H1 (cell line): Measurements from ENCODE around the gene DCTN1. TPM values are rescaled to one million over a fixed set of nuclear protein-coding genes. Genes with fewer than 3 reads are reported as not detected.

Source experiments
- CTCF ChIA-PET: fragments of 300-600 bp; sonication (Branson Sonifier 250); formaldehyde crosslinking; loops from one replicate; lab custom pipeline; 2021; ENCODE audit not compliant: partially characterized antibody; lab: Charles Lee
- POLR2A ChIA-PET: fragments of 300-600 bp; sonication (Branson Sonifier 250); formaldehyde crosslinking; loops from one replicate; lab custom pipeline; 2021; ENCODE audit warnings: inconsistent platforms; ENCODE audit not compliant: partially characterized antibody; lab: Charles Lee
- DNase-seq, 2 experiments: peaks; one replicate each; pipeline versions ENCODE4 v3.0.0 to v3.0.0-alpha.2; 2010 to 2022; ENCODE audit warnings: low spot score in 2 of 2, low read depth in 1 of 2, mixed read lengths in 1 of 2
- FAIRE-seq: peaks from 2 replicates; lab custom pipeline; 2011; peaks lifted over from hg19 to GRCh38; lab: Jason Lieb, UNC
- H2AFZ ChIP-seq: 2 replicates; pipeline ENCODE4 v1.8.1; 2012; ENCODE audit warnings: low read length, inconsistent platforms
- H2AK5ac ChIP-seq: 2 replicates; pipeline ENCODE4 v1.6.1; 2013; ENCODE audit warnings: low read depth, low read length
- H2BK120ac ChIP-seq: replicated peaks from 2 replicates; pipeline ENCODE3; 2013; ENCODE audit warnings: low read depth, low read length, inconsistent platforms
- H2BK12ac ChIP-seq: 2 replicates; pipeline ENCODE4 v1.6.1; 2013; ENCODE audit warnings: low read depth, low read length
- H2BK15ac ChIP-seq: 2 replicates; pipeline ENCODE4 v1.6.1; 2013; ENCODE audit warnings: low read length
- H2BK20ac ChIP-seq: 2 replicates; pipeline ENCODE4 v1.6.1; 2013; ENCODE audit warnings: low read length
- H2BK5ac ChIP-seq: 2 replicates; pipeline ENCODE4 v1.6.1; 2013; ENCODE audit warnings: low read depth, low read length
- H3K14ac ChIP-seq: 2 replicates; pipeline ENCODE4 v1.6.1; 2013; ENCODE audit warnings: inconsistent platforms; ENCODE audit not compliant: insufficient read length
- H3K18ac ChIP-seq: 2 replicates; pipeline ENCODE4 v1.6.1; 2013; ENCODE audit warnings: low read length; ENCODE audit errors: extremely low read depth
- H3K23ac ChIP-seq: 2 replicates; pipeline ENCODE4 v1.6.1; 2013; ENCODE audit warnings: inconsistent platforms; ENCODE audit not compliant: insufficient read length
- H3K23me2 ChIP-seq: 2 replicates; pipeline ENCODE4 v1.6.1; 2013; ENCODE audit warnings: low read depth, low read length
- H3K27ac ChIP-seq: 2 replicates; pipeline ENCODE4 v1.6.1; 2011; ENCODE audit warnings: low read depth, low read length, inconsistent platforms
- H3K27me3 ChIP-seq, 4 experiments: replicated peaks in 1 of 4; 1 replicate in 1 of 4; 2 replicates in 3 of 4; pipeline versions ENCODE4 v1.6.1 to v1.8.1; 2011 to 2013; ENCODE audit warnings: low read length in 3 of 4, mild to moderate bottlenecking in 3 of 4, inconsistent platforms in 2 of 4, mixed read lengths in 2 of 4, moderate library complexity in 1 of 4; ENCODE audit not compliant: control insufficient read depth in 3 of 4, insufficient read depth in 3 of 4; ENCODE audit errors: extremely low read depth in 1 of 4
- H3K36me3 ChIP-seq, 4 experiments: 2 replicates each; pipeline versions ENCODE4 v1.6.1 to v1.8.1; 2011 to 2013; ENCODE audit warnings: mild to moderate bottlenecking in 4 of 4, low read length in 3 of 4, moderate library complexity in 2 of 4, control low read depth in 1 of 4, inconsistent platforms in 1 of 4; ENCODE audit not compliant: insufficient read depth in 4 of 4, control insufficient read depth in 2 of 4
- H3K4ac ChIP-seq: replicated peaks from 2 replicates; pipeline ENCODE3; 2013; ENCODE audit warnings: low read length, low read depth, mixed read lengths, inconsistent platforms; ENCODE audit not compliant: insufficient read length
- H3K4me1 ChIP-seq, 4 experiments: replicated peaks in 1 of 4; 1 replicate in 1 of 4; 2 replicates in 3 of 4; pipeline versions ENCODE4 v1.6.1 to v1.8.1; 2011 to 2013; ENCODE audit warnings: low read length in 3 of 4, inconsistent platforms in 2 of 4, mixed read lengths in 1 of 4; ENCODE audit not compliant: insufficient read depth in 4 of 4, control insufficient read depth in 3 of 4
- H3K4me2 ChIP-seq, 2 experiments: 2 replicates each; pipeline versions ENCODE4 v1.6.1 to v1.8.1; 2011 to 2013; ENCODE audit warnings: low read depth in 2 of 2, low read length in 2 of 2, control low read depth in 1 of 2, inconsistent platforms in 1 of 2, mild to moderate bottlenecking in 1 of 2; ENCODE audit not compliant: insufficient read depth in 1 of 2
- H3K4me3 ChIP-seq, 4 experiments: fragments of 200-600, 300-600 bp in 1 of 4; sonication (generic), shearing (Covaris generic), sonication (Bioruptor Twin) in 1 of 4; 2 replicates each; pipeline versions ENCODE4 v1.5.1 to v1.8.1; 2011 to 2016; ENCODE audit warnings: low read length in 4 of 4, low read depth in 3 of 4, control low read depth in 2 of 4, inconsistent platforms in 2 of 4, mild to moderate bottlenecking in 2 of 4, mixed read lengths in 1 of 4, moderate library complexity in 1 of 4; ENCODE audit not compliant: insufficient read depth in 2 of 4; ENCODE audit errors: extremely low read depth in 1 of 4
- H3K56ac ChIP-seq: replicated peaks from 2 replicates; pipeline ENCODE3; 2013; ENCODE audit warnings: low read depth, mild to moderate bottlenecking, mixed read lengths, low read length, inconsistent platforms; ENCODE audit not compliant: insufficient read length
- H3K79me1 ChIP-seq: 2 replicates; pipeline ENCODE4 v1.6.1; 2013; ENCODE audit warnings: low read depth, low read length, control low read depth
- H3K79me2 ChIP-seq, 2 experiments: 2 replicates each; pipeline versions ENCODE4 v1.6.1 to v1.8.1; 2012 to 2013; ENCODE audit warnings: low read length in 2 of 2, mild to moderate bottlenecking in 2 of 2, inconsistent platforms in 1 of 2; ENCODE audit not compliant: insufficient read depth in 2 of 2, control insufficient read depth in 1 of 2
- H3K9ac ChIP-seq, 4 experiments: replicated peaks in 1 of 4; 1 replicate in 1 of 4; 2 replicates in 3 of 4; pipeline versions ENCODE4 v1.6.1 to v1.8.1; 2011 to 2013; ENCODE audit warnings: low read depth in 3 of 4, low read length in 3 of 4, control low read depth in 2 of 4, mild to moderate bottlenecking in 2 of 4, moderate library complexity in 2 of 4, inconsistent platforms in 1 of 4; ENCODE audit errors: extremely low read depth in 1 of 4
- H3K9me3 ChIP-seq, 2 experiments: 2 replicates each; pipeline versions ENCODE4 v1.6.1 to v1.8.1; 2012 to 2013; ENCODE audit warnings: mild to moderate bottlenecking in 2 of 2, moderate library complexity in 2 of 2, control low read depth in 1 of 2, inconsistent platforms in 1 of 2, low read depth in 1 of 2, low read length in 1 of 2, mixed read lengths in 1 of 2; ENCODE audit not compliant: insufficient read depth in 2 of 2
- H4K20me1 ChIP-seq, 2 experiments: replicated peaks in 1 of 2; 2 replicates each; pipeline versions ENCODE3 to v1.8.1; 2011 to 2013; ENCODE audit warnings: inconsistent platforms in 2 of 2, low read length in 2 of 2, mild to moderate bottlenecking in 1 of 2; ENCODE audit not compliant: insufficient read depth in 2 of 2, control insufficient read depth in 1 of 2
- H4K5ac ChIP-seq: 2 replicates; pipeline ENCODE4 v1.6.1; 2013; ENCODE audit warnings: low read length, low read depth, mixed read lengths, inconsistent platforms; ENCODE audit not compliant: insufficient read length
- H4K8ac ChIP-seq: 2 replicates; pipeline ENCODE4 v1.8.0; 2013; ENCODE audit warnings: mild to moderate bottlenecking, moderate library complexity, low read length, inconsistent platforms; ENCODE audit not compliant: insufficient read depth; ENCODE audit errors: extremely low read depth
- H4K91ac ChIP-seq: replicated peaks from 2 replicates; pipeline ENCODE3; 2013; ENCODE audit warnings: low read length, mixed read lengths, inconsistent platforms; ENCODE audit not compliant: insufficient read length
- ASH2L ChIP-seq: fragments of 200-600, 300-600 bp; sonication (generic); IDR thresholded peaks from one replicate; pipeline ENCODE4 v1.7.1; 2017; ENCODE audit warnings: low read length
- ATF3 ChIP-seq: IDR thresholded peaks from 2 replicates; pipeline ENCODE4 v1.6.1; 2011; ENCODE audit warnings: low read depth, mild to moderate bottlenecking, low read length; ENCODE audit not compliant: insufficient read depth
- CREB1 ChIP-seq: IDR thresholded peaks from 2 replicates; pipeline ENCODE4 v1.6.1; 2012; ENCODE audit warnings: inconsistent platforms
- EGR1 ChIP-seq: IDR thresholded peaks from 2 replicates; pipeline ENCODE4 v1.6.1; 2011; ENCODE audit warnings: low read depth, low read length, borderline replicate concordance
- POU5F1 ChIP-seq: IDR thresholded peaks from 2 replicates; pipeline ENCODE4 v1.6.1; 2011; ENCODE audit warnings: low read depth, mild to moderate bottlenecking, low read length, moderate library complexity
- polyA plus RNA-seq, 7 experiments: library from polyadenylated mRNA; depleted of rRNA in 3 of 7; stranded (reverse) in 5 of 7; unstranded in 2 of 7; fragments of >200 nt in 5 of 7; fragments of 200-250 nt in 2 of 7; gene quantifications; 1 replicate in 5 of 7; 2 replicates in 1 of 7; 4 replicates in 1 of 7; pipeline versions ENCODE4 v1.2.1 to v1.2.3, GENCODE V29; 2011 to 2013; ENCODE audit warnings: missing spikeins in 2 of 7, mixed read lengths in 2 of 7
- total RNA-seq: library from RNA; stranded (reverse); fragmentation: NEBNext Ultra II Directional; extraction: Animal tissue kit (Norgen Biotek cat#: 25700); gene quantifications from 2 replicates; pipeline ENCODE4 v1.2.1, GENCODE V29; 2021

Gene DCTN1
- total and polyA plus RNA-seq, 2 of the 8 experiments (the other 6 are each of a cell fraction or from before 2014, with no cell fraction given) = 105 to 162 TPM

- Histone ChIP-seq H3K4me2 (no peak overlapping the region), H2BK15ac (no peak overlapping the region), H3K14ac (no peak overlapping the region), H2BK120ac (no peak overlapping the region), H2BK12ac (no peak overlapping the region), H3K9me3 (no peaks in the 10 kb centered on the region), H3K23me2 (no peaks in the 10 kb centered on the region), H3K4me3 (no peak overlapping the region), H3K36me3 (no peaks in the 10 kb centered on the region), H4K8ac (no peak overlapping the region), H3K4ac (no peak overlapping the region)
- no peak for TF ChIP-seq CREB1
- TF ChIP-seq ASH2L = no peak
- TF ChIP-seq ATF3 = no peak
- TF ChIP-seq POU5F1 = no peak
- no peak for TF ChIP-seq EGR1
- TF ChIP-seq, all 59 proteins: peak for 0
- Histone ChIP-seq H4K91ac (no peak overlapping the region), H3K23ac (no peak overlapping the region), H4K20me1 (no peaks in the 10 kb centered on the region), H3K79me2 (no peaks in the 10 kb centered on the region), H2AK5ac (no peak overlapping the region), H3K56ac (no peak overlapping the region), H2BK5ac (no peak overlapping the region), H3K27ac (no peak overlapping the region), H3K18ac (no peak overlapping the region), H3K4me1 (no peaks in the 10 kb centered on the region), H3K79me1 (no peaks in the 10 kb centered on the region), H4K5ac (no peak overlapping the region), H2AFZ (no peak overlapping the region), H3K27me3 (no peaks in the 10 kb centered on the region), H2BK20ac (no peak overlapping the region), H3K9ac (no peak overlapping the region)
- ChIA-PET CTCF (no interaction called here), POLR2A (interaction anchor here (0.7 to 1.9 kb wide), 2 partner anchors 10 to 170 kb away, joined by 3 to 7 read pairs; partner anchors contain the start of gene BOLA3)
- FAIRE-seq (no peak), DNase-seq (peak in 1 of 2 experiments; percentile 24)
These were observed 62.4 kb downstream of the DCTN1 start for GRCh38 chr2:74317701-74318100.
